ENCODE measurements around the gene TMEM129.

The TMEM129 gene

GRCh38 chr4:1668488-1668840 lies 52.7 kb downstream of the TMEM129 start:
- no peak for DNase-seq (ENCODE audit: low spot score)

- DNase-seq (ENCODE audit: low spot score): no peak
Measured at GRCh38 chr4:1667273-1667672, 53.9 kb downstream of the TMEM129 start.

GRCh38 chr4:1666391-1666790 lies 54.7 kb downstream of the TMEM129 start:
- DNase-seq (ENCODE audit: low spot score): no peak
